Spleen (tissue), 7 donors: ENCODE results near the gene NRM.

Experiments
- POLR2A ChIP-seq, 3 donors: fragments of 450-650 bp; IDR thresholded peaks; one replicate each; pipeline ENCODE4 v1.5.1; 2017; ENCODE audit warnings: antibody characterized with exemption in 3 of 3, mild to moderate bottlenecking in 1 of 3
- POLR2AphosphoS5 ChIP-seq, 3 donors: sonication (generic); formaldehyde crosslinking; IDR thresholded peaks; one replicate each; pipeline ENCODE4 v1.5.1; 2017; ENCODE audit warnings: antibody characterized with exemption in 3 of 3
- TF ChIP-seq, protein P1 (sequence below), 11 experiments: fragments of 200-600 bp in 7 of 11; fragments of 450-650 bp in 4 of 11; sonication (generic) in 4 of 11; IDR thresholded peaks in 8 of 11; conservative IDR thresholded peaks in 3 of 11; 1 replicate in 7 of 11; 2 replicates in 4 of 11; pipeline versions ENCODE4 v1.4.0 to v1.8.0; 2016 to 2021; ENCODE audit warnings: antibody characterized with exemption in 11 of 11, inconsistent platforms in 4 of 11, mild to moderate bottlenecking in 1 of 11
- donor health status: DM: no; HTN: no; CAD: no; lungs with moderate emphysema.
- donor health status: DM: no; HTN: no; CAD: no.
- donor health status: DM: no; HTN: no; CAD: no.

DNA sequence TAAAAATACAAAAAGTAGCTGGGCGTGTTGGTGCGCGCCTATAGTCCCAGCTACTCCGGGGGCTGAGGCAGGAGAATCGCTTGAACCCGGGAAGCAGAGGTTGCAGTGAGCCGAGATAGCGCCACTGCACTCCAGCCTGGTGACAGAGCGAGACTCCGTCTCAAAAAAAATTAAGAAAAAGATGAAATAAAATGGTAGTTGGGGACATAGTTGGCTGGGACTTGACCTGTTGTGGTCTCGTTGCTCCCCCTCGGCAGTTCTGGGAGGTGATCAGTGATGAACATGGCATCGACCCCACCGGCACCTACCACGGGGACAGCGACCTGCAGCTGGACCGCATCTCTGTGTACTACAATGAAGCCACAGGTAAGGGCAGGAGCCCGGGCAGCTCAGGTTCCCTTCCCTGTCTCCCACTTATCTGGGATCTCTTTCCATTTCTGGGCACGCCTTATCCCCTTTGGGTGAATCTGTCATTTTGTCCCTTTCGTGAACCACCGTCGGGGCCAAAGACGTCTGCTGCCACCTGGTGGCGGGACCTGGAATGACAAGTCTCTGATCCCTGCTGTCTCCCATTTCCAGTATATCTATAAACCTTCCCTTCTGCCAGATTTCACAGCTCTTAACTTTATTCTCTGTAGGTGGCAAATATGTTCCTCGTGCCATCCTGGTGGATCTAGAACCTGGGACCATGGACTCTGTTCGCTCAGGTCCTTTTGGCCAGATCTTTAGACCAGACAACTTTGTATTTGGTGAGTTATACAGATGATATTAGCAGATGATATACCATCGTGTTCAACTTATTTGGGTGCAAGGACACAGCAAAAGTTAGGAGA lies 31.7 kb upstream of the NRM start:
- TF ChIP-seq, protein P1, sequence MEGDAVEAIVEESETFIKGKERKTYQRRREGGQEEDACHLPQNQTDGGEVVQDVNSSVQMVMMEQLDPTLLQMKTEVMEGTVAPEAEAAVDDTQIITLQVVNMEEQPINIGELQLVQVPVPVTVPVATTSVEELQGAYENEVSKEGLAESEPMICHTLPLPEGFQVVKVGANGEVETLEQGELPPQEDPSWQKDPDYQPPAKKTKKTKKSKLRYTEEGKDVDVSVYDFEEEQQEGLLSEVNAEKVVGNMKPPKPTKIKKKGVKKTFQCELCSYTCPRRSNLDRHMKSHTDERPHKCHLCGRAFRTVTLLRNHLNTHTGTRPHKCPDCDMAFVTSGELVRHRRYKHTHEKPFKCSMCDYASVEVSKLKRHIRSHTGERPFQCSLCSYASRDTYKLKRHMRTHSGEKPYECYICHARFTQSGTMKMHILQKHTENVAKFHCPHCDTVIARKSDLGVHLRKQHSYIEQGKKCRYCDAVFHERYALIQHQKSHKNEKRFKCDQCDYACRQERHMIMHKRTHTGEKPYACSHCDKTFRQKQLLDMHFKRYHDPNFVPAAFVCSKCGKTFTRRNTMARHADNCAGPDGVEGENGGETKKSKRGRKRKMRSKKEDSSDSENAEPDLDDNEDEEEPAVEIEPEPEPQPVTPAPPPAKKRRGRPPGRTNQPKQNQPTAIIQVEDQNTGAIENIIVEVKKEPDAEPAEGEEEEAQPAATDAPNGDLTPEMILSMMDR (IDR thresholded peaks at IDR 0.05 in 8 of 11, conservative IDR thresholded peaks at IDR 0.05 in 3 of 11): peak; percentile 91 to 98 (median 95)
- TF ChIP-seq POLR2A (IDR thresholded peaks at IDR 0.05): no peak
- TF ChIP-seq POLR2AphosphoS5 (IDR thresholded peaks at IDR 0.05): peak; percentile 61 to 89 (median 67)
